WTC11 (cell line): ENCODE data around the gene CLSTN2. TPM values are rescaled to one million over a fixed set of nuclear protein-coding genes. Genes with fewer than 3 reads are reported as not detected.

ENCODE experiments used
- ATAC-seq: fragments of 200-7000 bp; cut with Tn5 transposase; 2 replicates; pipeline ENCODE4 v1.10.0; 2021; ENCODE audit warnings: mild to moderate bottlenecking, moderate library complexity
- CTCF ChIA-PET: fragments of 300-600 bp; sonication (Branson Sonifier 250); formaldehyde crosslinking; loops from one replicate; lab custom pipeline; 2021; ENCODE audit warnings: antibody characterized with exemption; lab: Charles Lee
- POLR2A ChIA-PET: fragments of 350-600 bp; sonication (Branson Sonifier 250); formaldehyde crosslinking; loops from one replicate; lab custom pipeline; 2021; ENCODE audit warnings: antibody characterized with exemption; lab: Charles Lee
- DNase-seq: peaks from one replicate; pipeline ENCODE4 v3.0.0; 2021; ENCODE audit warnings: low spot score
- H3K27ac Mint-ChIP-seq: 2 replicates; pipeline ENCODE4 v1.8.0; 2021; ENCODE audit warnings: mixed read lengths
- H3K27me3 Mint-ChIP-seq: 2 replicates; pipeline ENCODE4 v1.8.0; 2021; ENCODE audit warnings: low read depth, mild to moderate bottlenecking, moderate library complexity, mixed read lengths
- H3K36me3 Mint-ChIP-seq: 2 replicates; pipeline ENCODE4 v1.8.0; 2021; ENCODE audit warnings: mixed read lengths
- H3K4me1 Mint-ChIP-seq: 2 replicates; pipeline ENCODE4 v1.8.0; 2022; ENCODE audit warnings: mixed read lengths
- H3K4me3 Mint-ChIP-seq: 2 replicates; pipeline ENCODE4 v1.8.0; 2021; ENCODE audit warnings: mild to moderate bottlenecking, moderate library complexity, mixed read lengths
- H3K9me3 Mint-ChIP-seq: 2 replicates; pipeline ENCODE4 v1.8.0; 2021; ENCODE audit warnings: mixed read lengths
- ATF1 ChIP-seq: sonication (generic); formaldehyde crosslinking; IDR thresholded peaks from 2 replicates; pipeline ENCODE4 v1.8.1; 2023; ENCODE audit warnings: mild to moderate bottlenecking, moderate library complexity, missing genetic modification reagents
- CREB1 ChIP-seq: sonication (generic); formaldehyde crosslinking; IDR thresholded peaks from 2 replicates; pipeline ENCODE4 v1.8.0; 2023; ENCODE audit warnings: mild to moderate bottlenecking, missing genetic modification reagents
- FOXJ3 ChIP-seq: sonication (generic); formaldehyde crosslinking; IDR thresholded peaks from 2 replicates; pipeline ENCODE4 v1.9.0; 2021; ENCODE audit warnings: missing genetic modification reagents, mild to moderate bottlenecking, borderline replicate concordance
- GRHL2 ChIP-seq: fragments of 250-450 bp; sonication (Bioruptor Pico); IDR thresholded peaks from 2 replicates; pipeline ENCODE4 v1.8.0; 2022; ENCODE audit warnings: mild to moderate bottlenecking, moderate library complexity; ENCODE audit not compliant: insufficient replicate concordance, severe bottlenecking
- IRF1 ChIP-seq: sonication (generic); formaldehyde crosslinking; IDR thresholded peaks from 2 replicates; pipeline ENCODE4 v1.8.0; 2023; ENCODE audit warnings: missing genetic modification reagents
- KAT7 ChIP-seq: sonication (generic); formaldehyde crosslinking; IDR thresholded peaks from 2 replicates; pipeline ENCODE4 v1.8.1; 2023; ENCODE audit warnings: missing genetic modification reagents, mild to moderate bottlenecking, borderline replicate concordance
- MXD4 ChIP-seq: fragments of 250-450 bp; sonication (Bioruptor Pico); IDR thresholded peaks from 2 replicates; pipeline ENCODE4 v1.8.0; 2021; ENCODE audit warnings: mild to moderate bottlenecking, moderate library complexity, borderline replicate concordance
- NFE2L1 ChIP-seq: sonication (generic); formaldehyde crosslinking; IDR thresholded peaks from 2 replicates; pipeline ENCODE4 v1.8.1; 2023; ENCODE audit warnings: missing genetic modification reagents
- OVOL2 ChIP-seq: fragments of 250-450 bp; sonication (Bioruptor Pico); IDR thresholded peaks from 2 replicates; pipeline ENCODE4 v1.9.0; 2021; ENCODE audit warnings: mild to moderate bottlenecking, borderline replicate concordance
- PREB ChIP-seq: sonication (generic); formaldehyde crosslinking; IDR thresholded peaks from 2 replicates; pipeline ENCODE4 v1.8.1; 2022; ENCODE audit warnings: mild to moderate bottlenecking, missing genetic modification reagents, moderate library complexity, borderline replicate concordance
- SMAD4 ChIP-seq: sonication (generic); formaldehyde crosslinking; IDR thresholded peaks from 2 replicates; pipeline ENCODE4 v1.8.0; 2022; ENCODE audit warnings: mild to moderate bottlenecking, missing genetic modification reagents
- ZBTB21 ChIP-seq: sonication (generic); formaldehyde crosslinking; IDR thresholded peaks from 2 replicates; pipeline ENCODE4 v1.8.1; 2023; ENCODE audit warnings: mild to moderate bottlenecking, missing genetic modification reagents, borderline replicate concordance
- ZNF121 ChIP-seq: sonication (generic); formaldehyde crosslinking; IDR thresholded peaks from 2 replicates; pipeline ENCODE4 v1.8.0; 2023; ENCODE audit warnings: missing genetic modification reagents
- ZNF281 ChIP-seq: sonication (generic); formaldehyde crosslinking; IDR thresholded peaks from 2 replicates; pipeline ENCODE4 v1.8.0; 2023; ENCODE audit warnings: mild to moderate bottlenecking, missing genetic modification reagents
- ZNF423 ChIP-seq: fragments of 250-450 bp; sonication (Bioruptor Pico); IDR thresholded peaks from 2 replicates; pipeline ENCODE4 v2.1.2; 2022; ENCODE audit warnings: mild to moderate bottlenecking, moderate library complexity
- ZSCAN18 ChIP-seq: fragments of 250-450 bp; sonication (Bioruptor Pico); IDR thresholded peaks from 2 replicates; pipeline ENCODE4 v2.1.2; 2022; ENCODE audit warnings: mild to moderate bottlenecking, moderate library complexity
- total RNA-seq: library from RNA; stranded (reverse); gene quantifications from 3 replicates; pipeline ENCODE4 v1.2.3, GENCODE V29; 2021
- TF ChIP-seq, protein P1 (sequence below): fragments of 200-600 bp; IDR thresholded peaks from 2 replicates; pipeline ENCODE4 v1.8.0; 2022; ENCODE audit warnings: antibody characterized with exemption
- TF ChIP-seq, protein P2 (sequence below): sonication (generic); formaldehyde crosslinking; IDR thresholded peaks from 2 replicates; pipeline ENCODE4 v1.8.1; 2022; ENCODE audit warnings: low read depth, missing genetic modification reagents, borderline replicate concordance
- TF ChIP-seq, protein P3 (sequence below): sonication (generic); formaldehyde crosslinking; IDR thresholded peaks from 2 replicates; pipeline ENCODE4 v1.8.1; 2023; ENCODE audit warnings: mild to moderate bottlenecking, missing genetic modification reagents, moderate library complexity
- TF ChIP-seq, protein P4 (sequence below): sonication (generic); formaldehyde crosslinking; IDR thresholded peaks from 2 replicates; pipeline ENCODE4 v1.8.1; 2023; ENCODE audit warnings: mild to moderate bottlenecking, missing genetic modification reagents, borderline replicate concordance

CLSTN2 gene
- total RNA-seq, 1 experiment from 2014 or later: 0.35 TPM

- Mint-ChIP-seq H3K27me3 (no peaks in the 10 kb centered on the region), H3K36me3 (no peaks in the 10 kb centered on the region), H3K27ac (no peak overlapping the region), H3K4me3 (no peak overlapping the region), H3K4me1 (no peaks in the 10 kb centered on the region), H3K9me3 (peaks cover 14% of the 10 kb centered on the region; the same call in 1 of the 2 replicates)
- DNase-seq (no peak), ATAC-seq (no peak)
- CTCF ChIA-PET: no interaction called here
- TF ChIP-seq, protein P1, sequence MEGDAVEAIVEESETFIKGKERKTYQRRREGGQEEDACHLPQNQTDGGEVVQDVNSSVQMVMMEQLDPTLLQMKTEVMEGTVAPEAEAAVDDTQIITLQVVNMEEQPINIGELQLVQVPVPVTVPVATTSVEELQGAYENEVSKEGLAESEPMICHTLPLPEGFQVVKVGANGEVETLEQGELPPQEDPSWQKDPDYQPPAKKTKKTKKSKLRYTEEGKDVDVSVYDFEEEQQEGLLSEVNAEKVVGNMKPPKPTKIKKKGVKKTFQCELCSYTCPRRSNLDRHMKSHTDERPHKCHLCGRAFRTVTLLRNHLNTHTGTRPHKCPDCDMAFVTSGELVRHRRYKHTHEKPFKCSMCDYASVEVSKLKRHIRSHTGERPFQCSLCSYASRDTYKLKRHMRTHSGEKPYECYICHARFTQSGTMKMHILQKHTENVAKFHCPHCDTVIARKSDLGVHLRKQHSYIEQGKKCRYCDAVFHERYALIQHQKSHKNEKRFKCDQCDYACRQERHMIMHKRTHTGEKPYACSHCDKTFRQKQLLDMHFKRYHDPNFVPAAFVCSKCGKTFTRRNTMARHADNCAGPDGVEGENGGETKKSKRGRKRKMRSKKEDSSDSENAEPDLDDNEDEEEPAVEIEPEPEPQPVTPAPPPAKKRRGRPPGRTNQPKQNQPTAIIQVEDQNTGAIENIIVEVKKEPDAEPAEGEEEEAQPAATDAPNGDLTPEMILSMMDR: no peak
- TF ChIP-seq ZNF121 (CRISPR knock-in tag): no peak
- TF ChIP-seq OVOL2 (CRISPR knock-in tag): no peak
- no peak for TF ChIP-seq ZBTB21 (CRISPR knock-in tag)
- POLR2A ChIA-PET: no interaction called here
Measured at GRCh38 chr3:140614001-140614400, 679.0 kb downstream of the CLSTN2 start.

GRCh38 chr3:140617135-140617534, 682.1 kb downstream of the CLSTN2 start:
- ChIA-PET CTCF (no interaction called here), POLR2A (no interaction called here)
- H3K27ac Mint-ChIP-seq: no peak overlapping the region
- no peak for DNase-seq
- TF ChIP-seq MXD4 (CRISPR knock-in tag) (no peak), ZNF281 (CRISPR knock-in tag) (no peak), ATF1 (CRISPR knock-in tag) (no peak), OVOL2 (CRISPR knock-in tag) (no peak), ZSCAN18 (CRISPR knock-in tag) (no peak), NFE2L1 (CRISPR knock-in tag) (no peak), FOXJ3 (CRISPR knock-in tag) (no peak), CREB1 (no peak), IRF1 (no peak), KAT7 (CRISPR knock-in tag) (no peak), PREB (CRISPR knock-in tag) (no peak), ZNF423 (CRISPR knock-in tag) (no peak), SMAD4 (no peak), GRHL2 (no peak)
- TF ChIP-seq, protein P2, sequence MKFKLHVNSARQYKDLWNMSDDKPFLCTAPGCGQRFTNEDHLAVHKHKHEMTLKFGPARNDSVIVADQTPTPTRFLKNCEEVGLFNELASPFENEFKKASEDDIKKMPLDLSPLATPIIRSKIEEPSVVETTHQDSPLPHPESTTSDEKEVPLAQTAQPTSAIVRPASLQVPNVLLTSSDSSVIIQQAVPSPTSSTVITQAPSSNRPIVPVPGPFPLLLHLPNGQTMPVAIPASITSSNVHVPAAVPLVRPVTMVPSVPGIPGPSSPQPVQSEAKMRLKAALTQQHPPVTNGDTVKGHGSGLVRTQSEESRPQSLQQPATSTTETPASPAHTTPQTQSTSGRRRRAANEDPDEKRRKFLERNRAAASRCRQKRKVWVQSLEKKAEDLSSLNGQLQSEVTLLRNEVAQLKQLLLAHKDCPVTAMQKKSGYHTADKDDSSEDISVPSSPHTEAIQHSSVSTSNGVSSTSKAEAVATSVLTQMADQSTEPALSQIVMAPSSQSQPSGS (CRISPR knock-in tag): no peak
- TF ChIP-seq, protein P3, sequence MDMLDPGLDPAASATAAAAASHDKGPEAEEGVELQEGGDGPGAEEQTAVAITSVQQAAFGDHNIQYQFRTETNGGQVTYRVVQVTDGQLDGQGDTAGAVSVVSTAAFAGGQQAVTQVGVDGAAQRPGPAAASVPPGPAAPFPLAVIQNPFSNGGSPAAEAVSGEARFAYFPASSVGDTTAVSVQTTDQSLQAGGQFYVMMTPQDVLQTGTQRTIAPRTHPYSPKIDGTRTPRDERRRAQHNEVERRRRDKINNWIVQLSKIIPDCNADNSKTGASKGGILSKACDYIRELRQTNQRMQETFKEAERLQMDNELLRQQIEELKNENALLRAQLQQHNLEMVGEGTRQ (CRISPR knock-in tag): no peak
- TF ChIP-seq, protein P4, sequence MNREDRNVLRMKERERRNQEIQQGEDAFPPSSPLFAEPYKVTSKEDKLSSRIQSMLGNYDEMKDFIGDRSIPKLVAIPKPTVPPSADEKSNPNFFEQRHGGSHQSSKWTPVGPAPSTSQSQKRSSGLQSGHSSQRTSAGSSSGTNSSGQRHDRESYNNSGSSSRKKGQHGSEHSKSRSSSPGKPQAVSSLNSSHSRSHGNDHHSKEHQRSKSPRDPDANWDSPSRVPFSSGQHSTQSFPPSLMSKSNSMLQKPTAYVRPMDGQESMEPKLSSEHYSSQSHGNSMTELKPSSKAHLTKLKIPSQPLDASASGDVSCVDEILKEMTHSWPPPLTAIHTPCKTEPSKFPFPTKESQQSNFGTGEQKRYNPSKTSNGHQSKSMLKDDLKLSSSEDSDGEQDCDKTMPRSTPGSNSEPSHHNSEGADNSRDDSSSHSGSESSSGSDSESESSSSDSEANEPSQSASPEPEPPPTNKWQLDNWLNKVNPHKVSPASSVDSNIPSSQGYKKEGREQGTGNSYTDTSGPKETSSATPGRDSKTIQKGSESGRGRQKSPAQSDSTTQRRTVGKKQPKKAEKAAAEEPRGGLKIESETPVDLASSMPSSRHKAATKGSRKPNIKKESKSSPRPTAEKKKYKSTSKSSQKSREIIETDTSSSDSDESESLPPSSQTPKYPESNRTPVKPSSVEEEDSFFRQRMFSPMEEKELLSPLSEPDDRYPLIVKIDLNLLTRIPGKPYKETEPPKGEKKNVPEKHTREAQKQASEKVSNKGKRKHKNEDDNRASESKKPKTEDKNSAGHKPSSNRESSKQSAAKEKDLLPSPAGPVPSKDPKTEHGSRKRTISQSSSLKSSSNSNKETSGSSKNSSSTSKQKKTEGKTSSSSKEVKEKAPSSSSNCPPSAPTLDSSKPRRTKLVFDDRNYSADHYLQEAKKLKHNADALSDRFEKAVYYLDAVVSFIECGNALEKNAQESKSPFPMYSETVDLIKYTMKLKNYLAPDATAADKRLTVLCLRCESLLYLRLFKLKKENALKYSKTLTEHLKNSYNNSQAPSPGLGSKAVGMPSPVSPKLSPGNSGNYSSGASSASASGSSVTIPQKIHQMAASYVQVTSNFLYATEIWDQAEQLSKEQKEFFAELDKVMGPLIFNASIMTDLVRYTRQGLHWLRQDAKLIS: no peak
- TF ChIP-seq, all 79 proteins: peak for 0
- no peaks in the 10 kb centered on the region for H3K36me3 Mint-ChIP-seq
- H3K27me3 Mint-ChIP-seq: no peaks in the 10 kb centered on the region
- H3K9me3 Mint-ChIP-seq: peaks cover 12% of the 10 kb centered on the region; the same call in 1 of the 2 replicates
- H3K4me3 Mint-ChIP-seq: no peak overlapping the region
- no peak for ATAC-seq
- H3K4me1 Mint-ChIP-seq: no peaks in the 10 kb centered on the region
